Pancreas (tissue), 10 donors: Measurements from ENCODE around the gene N4BP2. TPM values are rescaled to one million over a fixed set of nuclear protein-coding genes. Genes with fewer than 3 reads are reported as not detected.

Experiments
- ATAC-seq, 4 donors: fragments of 200-7000 bp; cut with Tn5 transposase; one replicate each; pipeline versions ENCODE4 v1.8.0 to v1.9.1; 2020; ENCODE audit warnings: mild to moderate bottlenecking in 4 of 4, moderate library complexity in 4 of 4
- DNase-seq, 6 donors: peaks; one replicate each; pipeline ENCODE4 v3.0.0-alpha.2; 2020
- FAIRE-seq: peaks from 2 replicates; lab custom pipeline; 2012; peaks lifted over from hg19 to GRCh38; lab: Jason Lieb, UNC
- H3K27ac ChIP-seq, 4 donors: fragments of 200-600 bp; sonication (generic); 1 replicate in 3 of 4; 2 replicates in 1 of 4; pipeline versions ENCODE4 v1.5.0 to v1.8.0; 2020
- H3K27me3 ChIP-seq, 4 donors: fragments of 200-600 bp; one replicate each; pipeline ENCODE4 v1.8.0; 2021
- H3K36me3 ChIP-seq, 3 donors: fragments of 200-600 bp; sonication (generic) in 1 of 3; one replicate each; pipeline versions ENCODE4 v1.5.0 to v1.8.0; 2020 to 2021
- H3K4me1 ChIP-seq, 3 donors: fragments of 200-600 bp; one replicate each; pipeline ENCODE4 v1.8.0; 2021
- H3K4me3 ChIP-seq, 4 donors: fragments of 200-600 bp; sonication (generic) in 2 of 4; one replicate each; pipeline versions ENCODE4 v1.5.0 to v1.8.0; 2020 to 2021
- H3K9me3 ChIP-seq, 4 donors: fragments of 200-600 bp; one replicate each; pipeline ENCODE4 v1.8.0; 2021
- WGBS, 2 donors: extraction: QIAGEN DNeasy Blood & Tissue Kit; methylation state at CpG; one replicate each; pipeline ENCODE4 v1.1.7; 2013; 5-methylcytosine and 5-hydroxymethylcytosine counted together
- intact Hi-C, 3 donors: fragments of 100-400 bp; cut with DNase I; formaldehyde crosslinking; loops; one replicate each; pipeline versions ENCODE4 v1.11.1 to v1.14.2; 2022
- polyA plus RNA-seq, 2 donors: library from polyadenylated mRNA; stranded (reverse); fragments of 200-250 nt; gene quantifications; one replicate each; pipeline ENCODE4 v1.2.3, GENCODE V29; 2013
- total RNA-seq, 6 donors: library from RNA; stranded (reverse); fragmentation: NEBNext Ultra II Directional in 4 of 6; extraction: Animal tissue kit (Norgen Biotek cat#: 25700) in 4 of 6; gene quantifications; one replicate each; pipeline versions ENCODE4 v1.2.1 to v1.2.4, GENCODE V29; 2021 to 2023
- TF ChIP-seq, protein P1 (sequence below), 4 donors: fragments of 200-600 bp; sonication (generic) in 3 of 4; IDR thresholded peaks; one replicate each; pipeline versions ENCODE4 v1.5.0 to v1.8.0; 2021; ENCODE audit warnings: antibody characterized with exemption in 4 of 4
- donor health status: healthy with polysubstance abuse.
- donor health status: DM: no; HTN: no; CAD: no; lungs with moderate emphysema.
- donor health status: DM: no; HTN: no; CAD: no.
- donor health status: control.
- donor health status: control.
- donor health status: Bipolar disorder and iron deficiency.
- donor health status: DM: yes; HTN: yes; CAD: no.
- donor health status: DM: no; HTN: no; CAD: no.
- donor health status: DM: no; HTN: no; CAD: no.
- donor health status: DM: yes; HTN: yes; CAD: no.

Gene N4BP2
- total and polyA plus RNA-seq, 8 donors = 1.6 to 13.4 (median 11.2) TPM

GRCh38 chr4:40187386-40187906 lies 130.8 kb downstream of the N4BP2 start:
- FAIRE-seq (no peak), DNase-seq (no peak), ATAC-seq (no peak)
- H3K4me3 ChIP-seq = no peak overlapping the region
- no peaks in the 10 kb centered on the region for H3K9me3 ChIP-seq
- TF ChIP-seq, protein P1, sequence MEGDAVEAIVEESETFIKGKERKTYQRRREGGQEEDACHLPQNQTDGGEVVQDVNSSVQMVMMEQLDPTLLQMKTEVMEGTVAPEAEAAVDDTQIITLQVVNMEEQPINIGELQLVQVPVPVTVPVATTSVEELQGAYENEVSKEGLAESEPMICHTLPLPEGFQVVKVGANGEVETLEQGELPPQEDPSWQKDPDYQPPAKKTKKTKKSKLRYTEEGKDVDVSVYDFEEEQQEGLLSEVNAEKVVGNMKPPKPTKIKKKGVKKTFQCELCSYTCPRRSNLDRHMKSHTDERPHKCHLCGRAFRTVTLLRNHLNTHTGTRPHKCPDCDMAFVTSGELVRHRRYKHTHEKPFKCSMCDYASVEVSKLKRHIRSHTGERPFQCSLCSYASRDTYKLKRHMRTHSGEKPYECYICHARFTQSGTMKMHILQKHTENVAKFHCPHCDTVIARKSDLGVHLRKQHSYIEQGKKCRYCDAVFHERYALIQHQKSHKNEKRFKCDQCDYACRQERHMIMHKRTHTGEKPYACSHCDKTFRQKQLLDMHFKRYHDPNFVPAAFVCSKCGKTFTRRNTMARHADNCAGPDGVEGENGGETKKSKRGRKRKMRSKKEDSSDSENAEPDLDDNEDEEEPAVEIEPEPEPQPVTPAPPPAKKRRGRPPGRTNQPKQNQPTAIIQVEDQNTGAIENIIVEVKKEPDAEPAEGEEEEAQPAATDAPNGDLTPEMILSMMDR (IDR thresholded peaks at IDR 0.05) = no peak
- no peaks in the 10 kb centered on the region for H3K27me3 ChIP-seq
- WGBS, 2 donors = 92 to 93% methylated on average over 4 of the region's 4 CpGs
- peaks cover 0 to 21% (median 5%) of the 10 kb centered on the region in 3 donors for H3K4me1 ChIP-seq
- no peak overlapping the region for H3K27ac ChIP-seq
- no peaks in the 10 kb centered on the region for H3K36me3 ChIP-seq
- intact Hi-C loops = no loop called here

DNA sequence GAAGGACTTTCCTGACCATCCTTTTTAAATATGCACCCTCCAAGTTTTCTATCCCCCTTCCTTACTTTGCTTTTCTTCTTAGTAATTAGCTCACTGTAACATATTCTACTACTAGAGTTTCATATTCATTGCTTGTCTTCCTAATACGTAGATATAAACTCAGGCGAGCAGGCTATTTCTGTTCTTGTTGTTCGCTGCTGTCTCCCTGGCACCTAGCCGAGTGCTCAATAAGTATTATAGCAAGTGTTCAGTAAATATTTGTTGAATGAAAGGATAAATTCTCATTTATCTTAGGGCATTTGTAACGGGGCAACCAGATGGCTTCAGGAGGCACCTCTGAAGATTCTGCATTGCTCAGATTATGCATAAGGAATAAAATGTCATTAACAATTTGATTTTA lies 133.4 kb downstream of the N4BP2 start:
- no peaks in the 10 kb centered on the region for H3K36me3 ChIP-seq
- intact Hi-C loops = no loop called here
- no peaks in the 10 kb centered on the region for H3K27me3 ChIP-seq
- no peaks in the 10 kb centered on the region for H3K9me3 ChIP-seq
- ATAC-seq (peak; percentile 54 to 75 (median 66)), DNase-seq (peak in 2 of 6 donors; percentile 21 to 34), FAIRE-seq (no peak)
- no peak overlapping the region for H3K27ac ChIP-seq
- no peak overlapping the region for H3K4me3 ChIP-seq
- H3K4me1 ChIP-seq = peaks cover 0 to 22% (median 5%) of the 10 kb centered on the region in 3 donors
- 31 to 32% methylated on average over 5 of the region's 5 CpGs for WGBS, 2 donors
- TF ChIP-seq, protein P1 (IDR thresholded peaks at IDR 0.05) = no peak

- H3K36me3 ChIP-seq = no peaks in the 10 kb centered on the region
- peaks cover 0 to 22% (median 5%) of the 10 kb centered on the region in 3 donors for H3K4me1 ChIP-seq
- no peak overlapping the region for H3K4me3 ChIP-seq
- ATAC-seq = peak in 2 of 4 donors; percentile 30 to 40
- TF ChIP-seq, protein P1 (IDR thresholded peaks at IDR 0.05) = no peak
- no peaks in the 10 kb centered on the region for H3K27me3 ChIP-seq
- WGBS, 2 donors = 78 to 79% methylated on average over 5 of the region's 5 CpGs
- H3K27ac ChIP-seq = no peak overlapping the region
- no peak for DNase-seq
- FAIRE-seq = no peak
- intact Hi-C loops = no loop called here
- H3K9me3 ChIP-seq = no peaks in the 10 kb centered on the region
Observed at GRCh38 chr4:40190465-40190864, 133.8 kb downstream of the N4BP2 start.

DNA sequence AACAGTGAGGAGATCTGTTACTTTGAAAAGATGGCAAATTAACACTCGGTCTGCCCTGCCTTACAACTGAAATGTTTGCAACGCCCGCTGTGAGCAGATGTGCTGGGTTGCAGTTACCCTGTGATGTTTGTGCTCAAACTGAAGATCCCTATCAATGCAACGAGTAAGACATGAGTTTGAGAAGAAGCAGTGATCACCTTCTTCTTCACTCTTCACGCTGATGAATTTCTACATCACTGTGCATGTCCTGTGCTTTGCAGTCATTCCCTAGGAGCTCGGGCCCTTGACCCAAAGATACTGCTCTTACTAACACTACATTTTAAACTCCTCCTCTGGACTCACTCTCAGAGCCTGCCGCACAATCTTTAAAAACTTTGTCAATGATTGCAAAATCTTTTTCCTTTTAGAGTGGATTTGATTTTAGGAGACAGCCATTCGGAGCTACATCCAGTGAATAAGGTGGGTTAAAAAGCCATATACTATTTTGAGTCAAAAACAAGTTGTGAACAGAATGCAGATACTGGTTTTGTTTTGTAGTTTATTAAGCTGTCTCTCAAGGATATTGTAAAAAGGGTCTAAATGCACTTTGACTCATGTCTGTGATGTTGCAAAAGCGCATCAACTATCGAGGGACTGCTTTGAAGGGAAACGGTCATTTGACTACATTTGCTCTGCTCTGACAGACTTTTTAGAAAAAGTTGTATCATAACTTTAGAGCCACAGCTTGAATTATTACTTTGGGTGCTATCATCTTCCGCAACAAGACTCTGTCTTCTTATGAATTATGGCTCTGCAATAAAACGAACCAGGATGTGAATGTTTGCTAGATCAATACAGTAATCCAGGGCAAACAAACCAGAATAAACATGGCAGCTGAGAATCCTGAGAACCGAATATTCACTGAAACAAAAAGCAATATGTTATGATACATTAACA lies 134.5 kb downstream of the N4BP2 start:
- no peak overlapping the region for H3K4me3 ChIP-seq
- FAIRE-seq = peak; percentile 63
- TF ChIP-seq, protein P1 (IDR thresholded peaks at IDR 0.05) = no peak
- no peaks in the 10 kb centered on the region for H3K36me3 ChIP-seq
- H3K4me1 ChIP-seq = peaks cover 0 to 22% (median 5%) of the 10 kb centered on the region in 3 donors
- no peaks in the 10 kb centered on the region for H3K27me3 ChIP-seq
- WGBS, 2 donors = 48 to 49% methylated on average over 14 of the region's 14 CpGs
- no peak for DNase-seq
- H3K9me3 ChIP-seq = no peaks in the 10 kb centered on the region
- H3K27ac ChIP-seq = peak overlapping the region in 1 of 4 donors; percentile 5
- intact Hi-C loops = no loop called here
- peak; percentile 43 to 80 (median 70) for ATAC-seq
